ENCODE results near the gene MTOR. TPM values are rescaled to one million over a fixed set of nuclear protein-coding genes. Genes with fewer than 3 reads are reported as not detected.
"Not testable (repeated sequence)": the region's sequence is repeated elsewhere in the genome, so short reads cannot be mapped to it uniquely, and the experiment has no call there.

Gene MTOR
- total RNA-seq, 1 experiment from 2014 or later = 36.4 TPM

GRCh38 chr1:11114966-11115365 lies 147.4 kb downstream of the MTOR start:
- no peak for DNase-seq
- H3K4me3 ChIP-seq (ENCODE audit: low read length) = no peak overlapping the region
- H3K4me1 ChIP-seq (ENCODE audit: low read length) = no peaks in the 10 kb centered on the region
- H3K9ac ChIP-seq (ENCODE audit: low read length) = no peak overlapping the region
- peaks cover 22% of the 10 kb centered on the region for H3K36me3 ChIP-seq (ENCODE audit: insufficient read depth, low read length)
- H3K4me2 ChIP-seq (ENCODE audit: low read depth, low read length, poor library complexity, severe bottlenecking) = no peak overlapping the region
- H2AFZ ChIP-seq (ENCODE audit: low read length) = no peak overlapping the region
- no peaks in the 10 kb centered on the region for H3K27me3 ChIP-seq (ENCODE audit: low read length)
- no peaks in the 10 kb centered on the region for H3K9me2 ChIP-seq (replicated peaks; ENCODE audit: insufficient read depth, low read length)
- no peaks in the 10 kb centered on the region for H3K9me3 ChIP-seq (ENCODE audit: low read length)
- no peaks in the 10 kb centered on the region for H4K20me1 ChIP-seq (ENCODE audit: insufficient read depth, low read depth, low read length)
- no peaks in the 10 kb centered on the region for H3K79me2 ChIP-seq (ENCODE audit: low read length)
- no peak overlapping the region for H3K27ac ChIP-seq (ENCODE audit: low read length)

DNA sequence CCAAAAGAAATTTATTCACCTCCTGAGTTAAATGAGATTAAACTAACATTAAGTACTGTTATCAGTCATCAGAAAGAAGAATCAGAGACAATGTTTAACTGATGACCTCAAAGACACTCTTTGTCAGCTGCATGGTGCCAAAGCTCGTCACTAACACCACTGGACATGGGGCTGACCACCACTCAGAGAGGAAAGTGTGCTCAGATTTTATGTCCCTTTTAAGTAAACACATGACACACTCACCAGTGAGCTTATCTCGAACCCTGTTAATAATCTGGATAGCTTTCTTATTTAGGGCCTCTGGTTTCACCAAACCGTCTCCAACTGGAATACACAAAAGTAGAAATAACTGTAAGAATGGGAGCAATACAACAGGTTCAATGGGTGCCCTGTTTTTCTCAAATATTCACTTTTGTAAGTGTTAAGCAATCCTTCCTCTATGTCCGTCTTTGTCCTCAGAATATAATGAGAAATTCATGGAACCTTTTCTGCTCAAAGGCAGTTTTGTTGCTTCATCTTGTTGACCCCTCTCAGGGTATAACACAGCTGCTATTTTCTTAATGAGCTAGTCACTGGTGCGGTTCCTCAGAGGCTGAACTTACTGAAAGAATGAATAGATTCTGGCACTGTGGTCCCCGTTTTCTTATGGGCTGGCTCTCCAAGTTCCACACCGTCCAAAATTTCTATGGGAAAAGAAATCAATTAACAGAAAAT lies 153.1 kb downstream of the MTOR start:
- no peak overlapping the region for H3K9ac ChIP-seq (ENCODE audit: low read length)
- H3K4me2 ChIP-seq (ENCODE audit: low read depth, low read length, poor library complexity, severe bottlenecking) = no peak overlapping the region
- H3K79me2 ChIP-seq (ENCODE audit: low read length) = no peaks in the 10 kb centered on the region
- DNase-seq = no peak
- no peak overlapping the region for H3K4me3 ChIP-seq (ENCODE audit: low read length)
- H2AFZ ChIP-seq (ENCODE audit: low read length) = no peak overlapping the region
- no peaks in the 10 kb centered on the region for H4K20me1 ChIP-seq (ENCODE audit: insufficient read depth, low read depth, low read length)
- H3K27me3 ChIP-seq (ENCODE audit: low read length) = no peaks in the 10 kb centered on the region
- no peaks in the 10 kb centered on the region for H3K9me2 ChIP-seq (replicated peaks; ENCODE audit: insufficient read depth, low read length)
- peaks cover 34% of the 10 kb centered on the region for H3K36me3 ChIP-seq (ENCODE audit: insufficient read depth, low read length)
- no peak overlapping the region for H3K27ac ChIP-seq (ENCODE audit: low read length)
- H3K4me1 ChIP-seq (ENCODE audit: low read length) = no peaks in the 10 kb centered on the region
- H3K9me3 ChIP-seq (ENCODE audit: low read length) = no peaks in the 10 kb centered on the region

DNA sequence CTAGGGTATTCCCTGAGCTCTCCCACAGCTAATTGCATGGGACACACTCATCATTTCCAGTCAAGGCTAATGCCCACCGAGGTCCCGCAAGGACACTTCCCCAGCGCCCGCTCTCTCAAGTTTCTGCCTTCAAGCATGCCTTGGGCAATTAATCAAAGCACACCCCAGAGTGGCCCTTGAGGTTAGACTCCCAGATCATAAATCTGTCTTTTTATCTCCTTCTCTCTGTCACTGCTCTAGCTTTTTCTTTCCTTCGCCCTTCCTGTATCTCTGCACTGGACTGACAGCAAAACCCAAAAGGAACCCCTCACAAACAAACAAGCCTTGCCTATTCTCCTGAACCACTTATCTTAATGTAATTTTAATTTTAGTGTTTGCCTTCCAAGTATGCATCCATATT lies 154.8 kb downstream of the MTOR start:
- Histone ChIP-seq H3K4me2 (ENCODE audit: low read depth, low read length, poor library complexity, severe bottlenecking) (no peak overlapping the region), H3K27me3 (ENCODE audit: low read length) (no peaks in the 10 kb centered on the region), H3K4me1 (ENCODE audit: low read length) (no peaks in the 10 kb centered on the region), H3K79me2 (ENCODE audit: low read length) (no peaks in the 10 kb centered on the region), H3K36me3 (ENCODE audit: insufficient read depth, low read length) (peaks cover 30% of the 10 kb centered on the region; the same call in 1 of the 2 replicates), H3K9me3 (ENCODE audit: low read length) (no peaks in the 10 kb centered on the region), H3K9ac (ENCODE audit: low read length) (no peak overlapping the region), H4K20me1 (ENCODE audit: insufficient read depth, low read depth, low read length) (no peaks in the 10 kb centered on the region), H3K27ac (ENCODE audit: low read length) (no peak overlapping the region), H3K4me3 (ENCODE audit: low read length) (no peak overlapping the region), H2AFZ (ENCODE audit: low read length) (no peak overlapping the region), H3K9me2 (replicated peaks; ENCODE audit: insufficient read depth, low read length) (no peaks in the 10 kb centered on the region)
- no peak for DNase-seq

- H2AFZ ChIP-seq (ENCODE audit: low read length) = no peak overlapping the region
- no peak for DNase-seq
Measured at GRCh38 chr1:11105586-11105985, 156.8 kb downstream of the MTOR start.

DNA sequence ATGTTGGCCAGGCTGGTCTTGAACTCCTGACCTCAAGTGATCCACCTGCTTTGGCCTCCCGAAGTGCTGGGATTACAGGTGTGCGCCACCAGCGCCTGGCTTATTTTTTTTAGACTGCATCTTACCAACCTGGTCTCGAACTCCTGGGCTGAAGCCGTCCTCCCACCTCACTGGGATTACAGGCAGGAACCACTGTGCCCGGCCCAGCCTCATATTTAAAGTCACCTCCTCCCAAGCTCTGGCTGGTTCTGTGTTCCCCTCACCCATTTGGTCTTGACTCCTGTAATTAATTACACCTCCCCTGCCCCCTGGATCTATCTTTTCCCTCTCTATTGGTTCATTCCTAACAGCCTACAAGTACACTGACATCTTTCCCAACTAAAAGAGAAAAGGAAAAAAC lies 161.0 kb downstream of the MTOR start:
- Histone ChIP-seq H3K9me3 (ENCODE audit: low read length) (no peaks in the 10 kb centered on the region), H3K27ac (ENCODE audit: low read length) (no peak overlapping the region), H2AFZ (ENCODE audit: low read length) (no peak overlapping the region), H3K9ac (ENCODE audit: low read length) (no peak overlapping the region), H3K4me1 (ENCODE audit: low read length) (peaks cover 16% of the 10 kb centered on the region), H3K36me3 (ENCODE audit: insufficient read depth, low read length) (peaks cover 5% of the 10 kb centered on the region), H3K4me2 (ENCODE audit: low read depth, low read length, poor library complexity, severe bottlenecking) (no peak overlapping the region), H3K79me2 (ENCODE audit: low read length) (peaks cover 27% of the 10 kb centered on the region), H3K4me3 (ENCODE audit: low read length) (no peak overlapping the region), H4K20me1 (ENCODE audit: insufficient read depth, low read depth, low read length) (peaks cover 4% of the 10 kb centered on the region; the same call in 1 of the 2 replicates), H3K9me2 (replicated peaks; ENCODE audit: insufficient read depth, low read length) (no peaks in the 10 kb centered on the region), H3K27me3 (ENCODE audit: low read length) (no peaks in the 10 kb centered on the region)
- no peak for DNase-seq

More at GRCh38 chr1:11105586-11105985, 156.8 kb downstream of the MTOR start:
- Histone ChIP-seq H3K79me2 (ENCODE audit: low read length) (no peaks in the 10 kb centered on the region), H3K4me1 (ENCODE audit: low read length) (no peaks in the 10 kb centered on the region), H3K4me3 (ENCODE audit: low read length) (no peak overlapping the region), H3K27ac (ENCODE audit: low read length) (no peak overlapping the region), H3K9me2 (replicated peaks; ENCODE audit: insufficient read depth, low read length) (no peaks in the 10 kb centered on the region), H3K9me3 (ENCODE audit: low read length) (no peaks in the 10 kb centered on the region), H3K4me2 (ENCODE audit: low read depth, low read length, poor library complexity, severe bottlenecking) (no peak overlapping the region), H3K9ac (ENCODE audit: low read length) (no peak overlapping the region), H3K36me3 (ENCODE audit: insufficient read depth, low read length) (peaks cover 23% of the 10 kb centered on the region; the same call in 1 of the 2 replicates), H4K20me1 (ENCODE audit: insufficient read depth, low read depth, low read length) (no peaks in the 10 kb centered on the region), H3K27me3 (ENCODE audit: low read length) (no peaks in the 10 kb centered on the region)

GRCh38 chr1:11100806-11101205 lies 161.5 kb downstream of the MTOR start:
- H3K9me2 ChIP-seq (replicated peaks; ENCODE audit: insufficient read depth, low read length); H3K36me3 ChIP-seq (ENCODE audit: insufficient read depth, low read length); DNase-seq; H4K20me1 ChIP-seq (ENCODE audit: insufficient read depth, low read depth, low read length); H3K27ac ChIP-seq (ENCODE audit: low read length); H3K4me2 ChIP-seq (ENCODE audit: low read depth, low read length, poor library complexity, severe bottlenecking); H3K4me3 ChIP-seq (ENCODE audit: low read length); H3K27me3 ChIP-seq (ENCODE audit: low read length); H3K9ac ChIP-seq (ENCODE audit: low read length); H2AFZ ChIP-seq (ENCODE audit: low read length); H3K9me3 ChIP-seq (ENCODE audit: low read length): not testable (repeated sequence)
- H3K79me2 ChIP-seq (ENCODE audit: low read length) = peaks cover 28% of the 10 kb centered on the region
- H3K4me1 ChIP-seq (ENCODE audit: low read length) = peaks cover 16% of the 10 kb centered on the region

- H3K9me2 ChIP-seq (replicated peaks; ENCODE audit: insufficient read depth, low read length) = no peaks in the 10 kb centered on the region
- H3K9ac ChIP-seq (ENCODE audit: low read length) = peak overlapping the region; percentile 83
- H3K4me3 ChIP-seq (ENCODE audit: low read length) = peak overlapping the region; percentile 74
- H3K4me1 ChIP-seq (ENCODE audit: low read length) = peaks cover 16% of the 10 kb centered on the region
- no peaks in the 10 kb centered on the region for H3K9me3 ChIP-seq (ENCODE audit: low read length)
- peaks cover 4% of the 10 kb centered on the region; the same call in 1 of the 2 replicates for H4K20me1 ChIP-seq (ENCODE audit: insufficient read depth, low read depth, low read length)
- peak overlapping the region; percentile 65; the same call in 1 of the 2 replicates for H2AFZ ChIP-seq (ENCODE audit: low read length)
- peaks cover 8% of the 10 kb centered on the region for H3K36me3 ChIP-seq (ENCODE audit: insufficient read depth, low read length)
- H3K79me2 ChIP-seq (ENCODE audit: low read length) = peaks cover 30% of the 10 kb centered on the region
- peak overlapping the region; percentile 90 for H3K4me2 ChIP-seq (ENCODE audit: low read depth, low read length, poor library complexity, severe bottlenecking)
- no peak for DNase-seq
- H3K27me3 ChIP-seq (ENCODE audit: low read length) = no peaks in the 10 kb centered on the region
- no peak overlapping the region for H3K27ac ChIP-seq (ENCODE audit: low read length)
Measured at GRCh38 chr1:11100149-11100493, 162.2 kb downstream of the MTOR start.

DNA sequence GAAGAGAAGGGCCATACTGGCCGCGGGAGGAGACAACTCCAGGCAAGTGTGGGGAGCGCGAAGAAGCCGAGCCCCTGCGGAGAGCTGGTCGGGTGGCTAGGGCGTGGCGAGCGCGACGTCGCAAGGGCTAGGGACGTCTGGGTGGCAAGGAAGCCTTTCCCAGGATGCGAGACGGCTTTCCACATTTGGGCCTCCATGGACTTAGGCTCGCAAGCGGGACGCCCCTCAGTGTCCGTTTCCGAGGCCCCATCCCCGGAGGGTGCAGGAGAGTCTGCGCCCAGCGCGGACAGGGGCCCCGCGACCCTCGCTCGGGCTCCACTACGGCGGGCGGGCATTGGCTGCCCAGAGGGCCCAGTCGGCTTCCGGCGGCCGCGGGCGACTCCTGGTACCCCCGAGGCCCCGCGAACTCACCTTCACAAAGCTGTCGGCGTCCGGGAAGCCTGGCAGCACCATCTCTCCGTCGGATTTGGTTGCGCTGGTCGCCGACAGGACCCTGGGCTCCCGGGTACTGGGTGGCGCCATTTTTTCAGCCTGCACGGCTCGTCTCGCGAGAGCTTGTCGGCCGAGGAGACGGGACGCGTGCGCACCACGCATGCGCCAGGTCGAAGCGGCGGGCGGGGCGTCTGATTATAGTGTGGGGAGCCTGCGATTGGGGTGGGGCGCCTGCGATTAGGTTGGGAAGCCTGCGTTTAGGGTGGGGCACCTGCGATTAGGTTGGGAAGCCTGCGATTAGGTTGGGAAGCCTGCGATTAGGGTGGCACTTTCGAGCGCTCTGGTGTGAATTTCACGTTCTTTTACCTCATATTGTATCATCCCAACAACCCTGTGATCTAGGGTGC lies 162.8 kb downstream of the MTOR start, which contains the start of gene EXOSC10:
TSS of gene EXOSC10 (minus strand) at position 560 of the 839 bp plus-strand sequence. CDS start at position 522, 38 bp downstream.
- peak within 1 kb of the TSS; percentile 90 for H3K4me2 ChIP-seq (ENCODE audit: low read depth, low read length, poor library complexity, severe bottlenecking)
- H3K27me3 ChIP-seq (ENCODE audit: low read length) = no peaks in the 10 kb centered on the region

More for the DNA sequence above, 162.8 kb downstream of the MTOR start, which contains the start of gene EXOSC10:
- Histone ChIP-seq H3K27ac (ENCODE audit: low read length) (peak within 1 kb of the TSS; percentile 41; the same call in 1 of the 2 replicates), H3K9me2 (replicated peaks; ENCODE audit: insufficient read depth, low read length) (no peaks in the 10 kb centered on the region), H3K4me1 (ENCODE audit: low read length) (peaks cover 16% of the 10 kb centered on the region), H3K9me3 (ENCODE audit: low read length) (no peaks in the 10 kb centered on the region), H4K20me1 (ENCODE audit: insufficient read depth, low read depth, low read length) (peaks cover 4% of the 10 kb centered on the region; the same call in 1 of the 2 replicates), H3K4me3 (ENCODE audit: low read length) (peak within 1 kb of the TSS; percentile 74), H2AFZ (ENCODE audit: low read length) (peak within 1 kb of the TSS; percentile 65; the same call in 1 of the 2 replicates), H3K9ac (ENCODE audit: low read length) (peak within 1 kb of the TSS; percentile 83), H3K36me3 (ENCODE audit: insufficient read depth, low read length) (peaks cover 8% of the 10 kb centered on the region), H3K79me2 (ENCODE audit: low read length) (peaks cover 30% of the 10 kb centered on the region)
- peak; percentile 97 for DNase-seq

Measured in Karpas-422 (cell line).